GM21423 (cell line): ENCODE results near the gene HOXB2.

ENCODE experiments used
- ATAC-seq: cut with Tn5 transposase; IDR thresholded peaks from one replicate; pipeline ENCODE4 v1.9.1; 2021; ENCODE audit warnings: mild to moderate bottlenecking, moderate library complexity; ENCODE audit not compliant: unreplicated experiment

The HOXB2 gene

GRCh38 chr17:48553826-48554225, 8.9 kb upstream of the HOXB2 start:
- ATAC-seq, result no peak

GRCh38 chr17:48553190-48553547, 8.3 kb upstream of the HOXB2 start:
- ATAC-seq, result no peak

GRCh38 chr17:48552466-48553189, 7.7 kb upstream of the HOXB2 start:
- ATAC-seq, result no peak

GRCh38 chr17:48551596-48552465, 6.9 kb upstream of the HOXB2 start:
- ATAC-seq, result no peak

- no peak for ATAC-seq
Observed at GRCh38 chr17:48551214-48551555, 6.3 kb upstream of the HOXB2 start.

- no peak for ATAC-seq
Observed at GRCh38 chr17:48550502-48551213, 5.7 kb upstream of the HOXB2 start.

- no peak for ATAC-seq
Observed at GRCh38 chr17:48549914-48550501, 5.1 kb upstream of the HOXB2 start.

GRCh38 chr17:48549281-48549630, 4.3 kb upstream of the HOXB2 start:
- ATAC-seq, result no peak

GRCh38 chr17:48548523-48549280, 3.8 kb upstream of the HOXB2 start:
- ATAC-seq, result no peak

- ATAC-seq, result no peak
Observed at GRCh38 chr17:48547808-48548522, 3.1 kb upstream of the HOXB2 start.

GRCh38 chr17:48546924-48547807, 2.3 kb upstream of the HOXB2 start:
- ATAC-seq, result no peak

GRCh38 chr17:48546137-48546923, 1.4 kb upstream of the HOXB2 start:
- ATAC-seq, result no peak

- no peak for ATAC-seq
Observed at GRCh38 chr17:48545539-48545938, 630 bp upstream of the HOXB2 start.

- ATAC-seq, result no peak
Observed at GRCh38 chr17:48544349-48545021, 424 bp downstream of the HOXB2 start.

GRCh38 chr17:48543854-48544348, 1.0 kb downstream of the HOXB2 start:
- ATAC-seq, result no peak

- peak; percentile 44 for ATAC-seq
Observed at GRCh38 chr17:48543107-48543853, 1.6 kb downstream of the HOXB2 start.

GRCh38 chr17:48542698-48543106, 2.2 kb downstream of the HOXB2 start:
- ATAC-seq, result no peak
